Esophagus squamous epithelium (tissue), 4 donors: Measurements from ENCODE around the gene SPDYE4.

ENCODE experiments used
- POLR2A ChIP-seq, 4 donors: fragments of 450-650 bp; IDR thresholded peaks; one replicate each; pipeline ENCODE4 v1.6.1; 2017; ENCODE audit warnings: antibody characterized with exemption in 4 of 4, mild to moderate bottlenecking in 4 of 4, moderate library complexity in 3 of 4
- TF ChIP-seq, protein P1 (sequence below), 6 experiments: fragments of 450-650 bp in 4 of 6; fragments of 200-600 bp in 2 of 6; sonication (generic) in 2 of 6; IDR thresholded peaks; one replicate each; pipeline ENCODE4 v1.5.1; 2016 to 2019; ENCODE audit warnings: antibody characterized with exemption in 6 of 6, mild to moderate bottlenecking in 4 of 6, moderate library complexity in 4 of 6

- TF ChIP-seq, protein P1, sequence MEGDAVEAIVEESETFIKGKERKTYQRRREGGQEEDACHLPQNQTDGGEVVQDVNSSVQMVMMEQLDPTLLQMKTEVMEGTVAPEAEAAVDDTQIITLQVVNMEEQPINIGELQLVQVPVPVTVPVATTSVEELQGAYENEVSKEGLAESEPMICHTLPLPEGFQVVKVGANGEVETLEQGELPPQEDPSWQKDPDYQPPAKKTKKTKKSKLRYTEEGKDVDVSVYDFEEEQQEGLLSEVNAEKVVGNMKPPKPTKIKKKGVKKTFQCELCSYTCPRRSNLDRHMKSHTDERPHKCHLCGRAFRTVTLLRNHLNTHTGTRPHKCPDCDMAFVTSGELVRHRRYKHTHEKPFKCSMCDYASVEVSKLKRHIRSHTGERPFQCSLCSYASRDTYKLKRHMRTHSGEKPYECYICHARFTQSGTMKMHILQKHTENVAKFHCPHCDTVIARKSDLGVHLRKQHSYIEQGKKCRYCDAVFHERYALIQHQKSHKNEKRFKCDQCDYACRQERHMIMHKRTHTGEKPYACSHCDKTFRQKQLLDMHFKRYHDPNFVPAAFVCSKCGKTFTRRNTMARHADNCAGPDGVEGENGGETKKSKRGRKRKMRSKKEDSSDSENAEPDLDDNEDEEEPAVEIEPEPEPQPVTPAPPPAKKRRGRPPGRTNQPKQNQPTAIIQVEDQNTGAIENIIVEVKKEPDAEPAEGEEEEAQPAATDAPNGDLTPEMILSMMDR (IDR thresholded peaks at IDR 0.05), result no peak
- TF ChIP-seq POLR2A (IDR thresholded peaks at IDR 0.05), result no peak
Observed at GRCh38 chr17:8741771-8742170, 16.6 kb downstream of the SPDYE4 start.
